Activated T-cell treated with anti-CD3 and anti-CD28 coated beads, Interleukin-2, amount 50 U/mL, for 4 hours (primary cell): ENCODE results near the gene PRR32. TPM values are rescaled to one million over a fixed set of nuclear protein-coding genes. Genes with fewer than 3 reads are reported as not detected.
"Not testable (repeated sequence)": the region's sequence is repeated elsewhere in the genome, so short reads cannot be mapped to it uniquely, and the experiment has no call there.

ENCODE experiments used
- ATAC-seq, 2 donors: fragments of 200-7000 bp; cut with Tn5 transposase; one replicate each; pipeline ENCODE4 v1.10.0; 2021
- DNase-seq: peaks from one replicate; pipeline ENCODE4 v3.0.0-alpha.2; 2020
- H3K27me3 Mint-ChIP-seq: one replicate; pipeline ENCODE4 v1.8.0; 2021; ENCODE audit warnings: low read depth, mixed read lengths
- H3K36me3 Mint-ChIP-seq: one replicate; pipeline ENCODE4 v1.8.0; 2022; ENCODE audit warnings: mixed read lengths; ENCODE audit not compliant: insufficient read depth
- H3K4me1 Mint-ChIP-seq: one replicate; pipeline ENCODE4 v1.8.0; 2021; ENCODE audit warnings: low read depth, mixed read lengths
- H3K4me3 Mint-ChIP-seq: one replicate; pipeline ENCODE4 v1.8.0; 2021; ENCODE audit warnings: mild to moderate bottlenecking, moderate library complexity, mixed read lengths
- H3K9me3 Mint-ChIP-seq: one replicate; pipeline ENCODE4 v1.8.0; 2021; ENCODE audit warnings: mixed read lengths
- total RNA-seq, 3 donors: library from RNA; stranded (reverse); gene quantifications; one replicate each; pipeline ENCODE4 v1.2.1, GENCODE V29; 2021

Gene PRR32, protein sequence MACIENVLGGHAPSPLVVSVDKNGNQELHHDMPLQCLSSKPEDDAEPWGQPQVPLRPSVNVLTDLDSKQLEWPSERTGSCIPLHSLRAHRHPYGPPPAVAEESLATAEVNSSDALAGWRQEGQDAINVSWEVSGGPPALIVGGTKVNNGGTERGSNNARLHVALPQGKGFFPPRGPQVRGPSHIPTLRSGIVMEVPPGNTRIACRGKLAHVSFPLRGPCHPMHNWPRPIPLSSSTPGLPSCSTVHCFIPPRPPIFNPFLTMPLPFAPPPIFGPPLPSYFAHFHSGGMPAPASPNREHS
- not detected for total RNA-seq

DNA sequence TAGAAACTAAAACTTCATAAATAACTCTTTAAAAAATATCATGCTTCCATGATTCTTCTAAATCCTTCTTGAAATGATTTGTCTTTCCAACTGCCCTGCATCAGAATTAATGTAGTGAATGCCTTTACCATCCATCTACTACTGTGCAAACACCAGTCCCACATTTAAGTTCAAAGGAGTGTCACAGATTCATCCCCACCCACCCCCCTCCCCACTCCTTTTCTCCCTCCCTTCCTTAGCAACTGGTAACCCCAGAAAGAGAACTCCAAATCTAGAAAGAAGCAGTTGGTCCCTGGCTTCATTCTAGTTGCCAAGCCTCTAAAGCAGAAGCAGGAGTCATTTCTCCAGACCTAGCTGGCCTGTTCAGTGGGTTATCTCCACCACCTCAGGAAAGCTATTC lies at the start of gene PRR32:
Gene PRR32, plus strand, starts transcription at position 301 of the 400 bp plus-strand sequence. CDS start 115 bp downstream, outside the sequence.
- no peak for ATAC-seq
- H3K27me3 Mint-ChIP-seq, result no peaks in the 10 kb centered on the region
- H3K9me3 Mint-ChIP-seq, result no peaks in the 10 kb centered on the region
- H3K4me1 Mint-ChIP-seq, result no peaks in the 10 kb centered on the region
- H3K4me3 Mint-ChIP-seq, result no peak within 1 kb of the TSS
- no peak for DNase-seq
- no peaks in the 10 kb centered on the region for H3K36me3 Mint-ChIP-seq

DNA sequence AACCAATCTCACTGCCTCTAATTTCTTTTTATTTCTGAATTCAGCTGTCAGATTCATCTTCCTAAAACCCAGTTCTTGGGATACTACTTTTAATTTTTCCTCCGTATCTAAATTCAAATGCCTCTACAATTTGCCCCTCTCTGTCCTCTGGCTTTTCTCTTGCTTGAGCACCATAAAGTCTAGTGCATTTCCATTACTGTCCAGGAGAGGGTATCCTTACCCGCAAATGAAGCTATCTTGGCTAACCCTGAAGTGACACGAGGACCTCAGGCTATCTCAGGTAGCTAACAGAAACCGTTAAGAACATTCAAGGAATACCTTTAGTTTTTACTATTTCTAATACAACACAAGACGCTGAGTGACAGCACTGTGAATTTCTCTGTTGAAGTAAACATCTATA lies 49.4 kb upstream of the PRR32 start:
- H3K36me3 Mint-ChIP-seq, result no peaks in the 10 kb centered on the region
- no peaks in the 10 kb centered on the region for H3K4me1 Mint-ChIP-seq
- H3K4me3 Mint-ChIP-seq, result no peak overlapping the region
- DNase-seq (no peak), ATAC-seq (no peak)
- H3K9me3 Mint-ChIP-seq, result peaks cover 12% of the 10 kb centered on the region
- no peaks in the 10 kb centered on the region for H3K27me3 Mint-ChIP-seq

DNA sequence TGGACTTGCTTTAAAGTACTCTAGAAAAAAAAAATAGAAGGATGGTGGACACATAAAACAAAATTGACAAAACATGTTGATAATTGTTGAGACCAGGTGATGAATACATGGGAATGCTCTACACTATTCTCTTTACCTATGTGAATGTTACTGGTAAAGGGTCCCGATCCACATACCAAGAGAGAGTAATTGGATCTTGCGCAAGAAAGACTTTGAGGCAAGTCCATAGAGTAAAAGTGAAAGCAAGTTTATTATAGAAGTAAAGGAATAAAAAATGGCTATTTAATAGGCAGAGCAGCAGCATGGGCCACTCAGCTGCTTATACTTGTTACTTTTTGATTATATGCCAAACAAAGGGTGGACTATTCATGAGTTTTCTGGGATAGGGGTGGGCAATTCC lies 34.0 kb upstream of the PRR32 start:
- no peak overlapping the region for H3K4me3 Mint-ChIP-seq
- no peaks in the 10 kb centered on the region for H3K9me3 Mint-ChIP-seq
- ATAC-seq (no peak), DNase-seq (no peak)
- H3K36me3 Mint-ChIP-seq, result no peaks in the 10 kb centered on the region
- no peaks in the 10 kb centered on the region for H3K4me1 Mint-ChIP-seq
- no peaks in the 10 kb centered on the region for H3K27me3 Mint-ChIP-seq

DNA sequence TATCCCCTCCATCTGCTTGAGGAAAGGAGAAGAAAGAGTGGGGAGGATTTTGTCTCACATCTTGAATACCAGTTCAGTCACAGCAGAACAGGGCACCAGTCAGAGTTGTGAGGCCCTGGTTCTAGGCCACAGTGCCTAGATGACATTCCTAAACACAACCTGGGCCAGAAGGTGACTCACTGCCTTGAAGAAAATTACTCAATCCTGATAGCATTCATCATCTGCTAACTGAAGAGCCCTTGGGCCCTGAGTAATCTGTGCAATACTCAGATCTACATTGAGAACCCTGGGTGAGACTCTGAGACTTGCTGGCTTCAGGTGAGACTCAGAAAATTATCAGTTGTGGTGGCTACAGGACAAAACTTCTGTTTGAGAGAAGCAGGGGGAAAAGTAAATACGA lies 20.5 kb upstream of the PRR32 start:
- no peak overlapping the region for H3K4me3 Mint-ChIP-seq
- DNase-seq (no peak), ATAC-seq (no peak)
- H3K4me1 Mint-ChIP-seq, result no peaks in the 10 kb centered on the region
- no peaks in the 10 kb centered on the region for H3K36me3 Mint-ChIP-seq
- no peaks in the 10 kb centered on the region for H3K27me3 Mint-ChIP-seq
- no peaks in the 10 kb centered on the region for H3K9me3 Mint-ChIP-seq

DNA sequence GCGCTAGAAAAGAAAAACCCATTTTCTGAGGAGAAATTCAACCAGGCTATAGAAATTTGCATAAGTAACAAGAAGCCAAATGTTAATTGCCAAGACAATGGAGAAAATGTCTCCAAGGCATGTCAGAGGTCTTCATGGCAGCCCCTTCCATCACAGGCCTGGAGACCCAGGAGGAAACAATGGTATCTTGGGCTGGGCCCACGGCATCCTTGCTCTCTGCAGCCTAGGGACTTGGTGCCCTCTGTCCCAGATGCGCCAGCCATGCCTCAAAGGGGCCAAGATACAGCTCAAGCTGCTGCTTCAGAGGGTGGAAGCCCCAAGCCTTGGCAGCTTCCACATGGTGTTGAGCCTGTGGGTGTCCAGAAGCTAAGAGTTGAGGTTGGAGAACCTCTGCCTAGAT lies 12.7 kb upstream of the PRR32 start:
- not testable (repeated sequence) for H3K27me3 Mint-ChIP-seq, H3K4me1 Mint-ChIP-seq, ATAC-seq, H3K4me3 Mint-ChIP-seq, H3K36me3 Mint-ChIP-seq, H3K9me3 Mint-ChIP-seq, DNase-seq

DNA sequence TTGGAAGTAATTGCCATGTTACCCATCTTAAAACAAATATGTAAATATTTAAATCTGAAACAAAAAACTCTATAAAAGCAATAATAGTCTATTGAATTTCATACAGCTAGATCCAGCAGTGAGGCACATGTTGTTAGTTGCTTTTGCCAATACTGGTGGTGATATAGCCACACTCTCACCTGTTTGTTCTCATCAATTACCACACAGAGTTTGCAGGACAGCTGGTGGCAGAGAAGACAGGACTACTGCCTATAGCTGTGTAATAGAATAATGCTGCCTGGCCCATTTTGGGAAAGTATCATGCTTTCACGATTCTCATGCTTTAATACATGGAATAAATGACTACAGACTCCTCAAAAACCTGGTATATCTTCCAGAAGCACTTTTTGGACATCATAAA lies 3.7 kb upstream of the PRR32 start:
- no peak for DNase-seq
- H3K4me1 Mint-ChIP-seq, result no peaks in the 10 kb centered on the region
- no peak for ATAC-seq
- H3K27me3 Mint-ChIP-seq, result no peaks in the 10 kb centered on the region
- no peak overlapping the region for H3K4me3 Mint-ChIP-seq
- peaks cover 3% of the 10 kb centered on the region for H3K9me3 Mint-ChIP-seq
- H3K36me3 Mint-ChIP-seq, result no peaks in the 10 kb centered on the region

DNA sequence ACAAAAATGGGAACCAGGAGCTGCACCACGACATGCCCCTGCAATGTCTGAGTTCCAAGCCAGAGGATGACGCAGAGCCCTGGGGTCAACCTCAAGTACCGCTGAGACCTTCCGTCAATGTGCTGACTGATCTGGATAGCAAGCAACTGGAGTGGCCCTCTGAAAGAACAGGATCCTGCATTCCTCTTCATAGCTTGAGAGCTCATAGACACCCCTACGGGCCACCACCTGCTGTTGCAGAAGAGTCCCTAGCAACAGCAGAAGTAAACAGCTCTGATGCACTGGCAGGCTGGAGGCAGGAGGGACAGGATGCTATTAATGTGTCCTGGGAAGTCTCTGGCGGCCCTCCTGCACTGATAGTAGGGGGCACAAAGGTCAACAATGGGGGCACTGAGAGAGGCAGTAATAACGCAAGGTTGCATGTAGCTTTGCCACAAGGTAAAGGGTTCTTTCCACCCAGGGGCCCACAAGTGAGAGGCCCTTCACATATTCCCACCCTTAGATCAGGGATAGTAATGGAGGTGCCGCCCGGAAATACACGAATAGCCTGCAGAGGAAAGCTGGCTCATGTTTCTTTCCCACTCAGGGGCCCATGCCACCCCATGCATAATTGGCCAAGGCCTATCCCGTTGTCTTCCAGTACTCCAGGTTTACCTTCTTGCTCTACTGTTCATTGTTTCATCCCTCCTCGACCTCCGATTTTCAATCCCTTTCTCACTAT lies 1.3 kb downstream of the PRR32 start:
- no peaks in the 10 kb centered on the region for H3K4me1 Mint-ChIP-seq
- ATAC-seq, result no peak
- H3K27me3 Mint-ChIP-seq, result no peaks in the 10 kb centered on the region
- no peak for DNase-seq
- no peaks in the 10 kb centered on the region for H3K36me3 Mint-ChIP-seq
- no peak overlapping the region for H3K4me3 Mint-ChIP-seq
- H3K9me3 Mint-ChIP-seq, result no peaks in the 10 kb centered on the region

DNA sequence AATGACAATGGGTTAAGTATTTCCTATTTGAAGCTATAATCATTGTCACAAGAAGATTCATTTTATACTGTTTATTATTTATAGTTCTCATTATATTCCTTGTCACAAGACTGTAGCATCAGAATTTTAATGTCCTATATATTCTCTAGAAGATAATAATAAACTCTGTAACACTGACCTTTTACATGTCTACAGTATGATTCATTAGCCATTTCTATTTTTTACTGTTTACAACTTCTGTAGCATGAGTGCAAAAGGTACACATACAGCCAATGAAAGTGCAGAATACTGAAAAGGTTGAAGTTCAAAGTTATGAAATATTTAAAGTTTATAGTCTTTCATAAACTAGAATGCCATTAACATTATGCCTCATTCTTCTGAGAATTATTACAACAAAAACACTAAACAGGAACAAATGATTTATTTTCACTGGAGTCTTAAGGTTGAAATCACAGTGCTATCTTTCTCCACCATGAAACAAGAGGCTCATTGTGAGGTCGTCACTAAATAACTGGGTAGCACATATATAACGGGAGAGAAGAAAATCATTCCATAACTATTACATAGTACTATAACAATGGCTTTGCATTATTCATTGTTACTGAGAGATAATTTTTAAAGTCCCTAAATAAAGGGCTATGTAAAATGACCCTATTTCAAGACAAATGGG lies 4.9 kb downstream of the PRR32 start:
- Mint-ChIP-seq H3K4me1 (no peaks in the 10 kb centered on the region), H3K27me3 (no peaks in the 10 kb centered on the region), H3K36me3 (no peaks in the 10 kb centered on the region), H3K4me3 (no peak overlapping the region), H3K9me3 (no peaks in the 10 kb centered on the region)
- no peak for DNase-seq
- ATAC-seq, result no peak

DNA sequence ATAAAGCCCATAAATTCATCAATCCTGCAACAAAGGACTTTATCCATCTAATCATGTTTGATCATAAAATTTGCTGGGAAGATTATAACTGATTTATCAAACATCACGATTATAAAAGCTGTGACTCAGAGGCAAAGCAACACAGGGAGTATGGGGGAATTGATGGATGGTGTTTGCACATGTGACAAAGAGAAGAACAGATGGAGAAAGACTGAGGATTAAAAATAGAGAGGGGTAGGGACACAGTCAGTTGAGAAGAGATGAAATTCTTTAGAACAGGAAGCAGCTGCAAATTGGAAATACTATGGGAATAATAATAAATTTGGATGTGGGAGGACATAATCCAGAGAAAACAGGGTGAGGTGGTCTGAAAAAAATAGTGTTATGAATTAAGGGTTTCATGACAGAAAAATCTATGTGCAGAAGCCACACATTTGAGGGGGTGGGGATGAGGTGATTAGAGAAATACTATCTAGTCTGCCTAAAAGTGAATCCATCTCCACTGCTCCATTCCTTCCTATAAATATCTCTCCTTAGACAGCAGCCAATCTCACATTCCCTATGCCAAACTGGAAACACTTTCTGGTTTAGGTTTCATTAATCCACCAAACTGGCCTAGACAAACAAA lies 6.2 kb downstream of the PRR32 start:
- H3K4me1 Mint-ChIP-seq, result no peaks in the 10 kb centered on the region

DNA sequence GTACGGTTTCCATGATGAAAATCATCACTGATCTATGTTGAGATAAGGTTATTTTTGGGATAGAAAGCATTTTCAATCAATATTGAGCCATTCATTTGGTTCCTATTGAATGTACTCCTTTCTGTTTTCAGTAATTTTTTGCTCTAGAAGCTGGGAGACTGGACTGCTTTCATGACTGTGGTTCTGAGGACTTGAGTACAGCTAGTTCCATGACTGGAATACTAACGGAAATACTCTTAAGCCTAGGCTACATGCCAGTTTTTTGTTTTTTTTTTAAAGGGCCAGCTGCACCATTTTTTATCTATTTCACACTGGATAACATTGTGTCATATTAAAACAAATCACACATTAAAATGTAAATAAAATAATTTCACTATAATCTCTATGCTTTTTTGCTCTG lies 16.7 kb downstream of the PRR32 start:
- DNase-seq (no peak), ATAC-seq (no peak)
- H3K9me3 Mint-ChIP-seq, result no peaks in the 10 kb centered on the region
- H3K4me1 Mint-ChIP-seq, result no peaks in the 10 kb centered on the region
- no peaks in the 10 kb centered on the region for H3K27me3 Mint-ChIP-seq
- H3K4me3 Mint-ChIP-seq, result no peak overlapping the region
- no peaks in the 10 kb centered on the region for H3K36me3 Mint-ChIP-seq

More for the DNA sequence above, 6.2 kb downstream of the PRR32 start:
- Mint-ChIP-seq H3K4me3 (no peak overlapping the region), H3K36me3 (no peaks in the 10 kb centered on the region), H3K27me3 (no peaks in the 10 kb centered on the region), H3K9me3 (no peaks in the 10 kb centered on the region)
- DNase-seq (no peak), ATAC-seq (no peak)

DNA sequence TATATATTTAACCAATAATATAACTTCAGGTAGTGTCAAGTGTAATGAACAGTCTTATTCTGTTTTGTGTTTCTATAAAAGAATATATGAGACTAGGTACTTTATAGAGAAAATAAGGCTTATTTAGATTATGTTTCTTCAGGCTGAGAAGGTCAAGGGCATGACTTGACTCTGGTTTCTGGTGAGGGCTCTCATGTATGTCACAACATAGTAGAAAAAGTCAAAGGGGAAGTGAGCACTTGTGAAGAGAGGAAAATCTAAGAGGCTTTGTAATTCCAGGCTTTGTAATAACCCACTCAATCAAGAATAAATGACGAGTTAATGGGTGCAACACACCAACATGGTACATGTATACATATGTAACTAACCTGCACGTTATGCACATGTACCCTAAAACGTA lies 27.6 kb downstream of the PRR32 start:
- H3K4me3 Mint-ChIP-seq, result no peak overlapping the region
- no peaks in the 10 kb centered on the region for H3K4me1 Mint-ChIP-seq
- ATAC-seq (no peak), DNase-seq (no peak)
- no peaks in the 10 kb centered on the region for H3K36me3 Mint-ChIP-seq
- H3K9me3 Mint-ChIP-seq, result peaks cover 3% of the 10 kb centered on the region
- no peaks in the 10 kb centered on the region for H3K27me3 Mint-ChIP-seq

DNA sequence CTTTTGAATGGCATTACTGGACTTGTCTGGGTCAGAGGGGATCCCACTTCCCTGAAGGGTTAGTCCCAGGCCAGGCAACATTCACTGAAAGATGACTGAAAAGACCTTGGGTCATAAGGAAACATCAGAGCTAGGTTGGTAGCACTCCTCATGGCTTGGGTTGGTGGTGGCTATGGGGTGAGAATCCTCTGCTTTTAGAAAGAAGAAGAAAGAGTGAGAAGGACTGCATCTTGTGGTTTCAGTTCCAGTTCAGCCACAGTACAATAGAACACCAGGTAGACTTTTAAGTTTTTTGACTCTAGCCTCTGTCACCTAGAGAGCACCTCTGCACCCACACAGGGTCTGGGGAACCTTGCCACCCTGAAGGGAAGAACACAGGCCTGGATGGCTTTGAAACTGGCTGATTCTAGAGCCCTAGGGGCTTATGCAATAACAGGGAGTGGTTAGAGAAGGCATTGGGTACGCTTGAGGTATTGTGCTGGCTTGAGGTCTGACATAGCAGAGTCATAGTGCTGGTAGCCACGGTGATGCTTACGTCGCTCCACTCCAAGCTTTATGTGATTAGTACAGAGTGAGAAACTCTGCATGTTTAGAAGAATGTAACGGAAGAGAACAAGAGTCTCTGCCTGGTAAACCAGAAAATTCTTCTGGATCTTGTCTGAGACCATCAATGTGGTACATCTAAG lies 36.5 kb downstream of the PRR32 start:
- Mint-ChIP-seq H3K4me1 (no peaks in the 10 kb centered on the region), H3K27me3 (no peaks in the 10 kb centered on the region), H3K9me3 (peaks cover 12% of the 10 kb centered on the region), H3K4me3 (no peak overlapping the region), H3K36me3 (no peaks in the 10 kb centered on the region)
- no peak for ATAC-seq
- DNase-seq, result no peak
